B cell (primary cell): ENCODE data around the gene SPHK1. TPM values are rescaled to one million over a fixed set of nuclear protein-coding genes. Genes with fewer than 3 reads are reported as not detected.

Experiments used
- ATAC-seq: fragments of 200-7000 bp; cut with Tn5 transposase; one replicate; pipeline ENCODE4 v1.10.0; 2021; ENCODE audit warnings: low read depth, mild to moderate bottlenecking, moderate number of reproducible peaks, moderate library complexity
- CTCF ChIA-PET: fragments of 350-600 bp; sonication (Branson Sonifier 250); formaldehyde crosslinking; loops from one replicate; lab custom pipeline; 2021; ENCODE audit warnings: antibody characterized with exemption, inconsistent platforms; lab: Charles Lee
- POLR2A ChIA-PET: fragments of 350-600 bp; sonication (Branson Sonifier 250); formaldehyde crosslinking; loops from one replicate; lab custom pipeline; 2021; ENCODE audit warnings: antibody characterized with exemption; lab: Charles Lee
- DNase-seq: peaks from one replicate; pipeline ENCODE4 v3.0.0; 2013
- H2AFZ ChIP-seq: 2 replicates; pipeline ENCODE4 v1.6.1; 2012; ENCODE audit warnings: mild to moderate bottlenecking, low read depth, low read length; ENCODE audit not compliant: insufficient read depth, poor library complexity, severe bottlenecking
- H3K27ac ChIP-seq, 2 donors: 1 replicate in 1 of 2; 2 replicates in 1 of 2; pipeline ENCODE4 v1.5.1; 2012 to 2013; ENCODE audit warnings: low read length in 2 of 2, mild to moderate bottlenecking in 2 of 2, moderate library complexity in 1 of 2
- H3K27me3 ChIP-seq, 4 experiments: fragments of 200-600 bp in 1 of 4; sonication (generic) in 1 of 4; replicated peaks in 1 of 4; 1 replicate in 2 of 4; 2 replicates in 2 of 4; pipeline versions ENCODE4 v1.6.1 to v1.7.0; 2013 to 2016; ENCODE audit warnings: low read length in 3 of 4, mild to moderate bottlenecking in 2 of 4, mixed read lengths in 1 of 4, moderate library complexity in 1 of 4; ENCODE audit not compliant: insufficient read depth in 4 of 4, control insufficient read depth in 3 of 4; ENCODE audit errors: control extremely low read depth in 1 of 4
- H3K36me3 ChIP-seq, 2 experiments: replicated peaks in 1 of 2; 1 replicate in 1 of 2; 2 replicates in 1 of 2; pipeline versions ENCODE4 v1.6.1 to v1.7.1; 2013; ENCODE audit warnings: low read length in 1 of 2; ENCODE audit not compliant: insufficient read depth in 2 of 2, control insufficient read depth in 1 of 2; ENCODE audit errors: control extremely low read depth in 1 of 2, extremely low read depth in 1 of 2
- H3K4me1 ChIP-seq, 2 donors: fragments of 200-600 bp in 1 of 2; sonication (generic) in 1 of 2; 1 replicate in 1 of 2; 2 replicates in 1 of 2; pipeline versions ENCODE4 v1.5.1 to v1.6.1; 2013 to 2017; ENCODE audit warnings: low read length in 2 of 2; ENCODE audit not compliant: control insufficient read depth in 2 of 2, insufficient read depth in 2 of 2
- H3K4me2 ChIP-seq: replicated peaks from 2 replicates; pipeline ENCODE3; 2012; ENCODE audit warnings: mild to moderate bottlenecking, low read depth, low read length; ENCODE audit not compliant: poor library complexity, severe bottlenecking
- H3K4me3 ChIP-seq, 5 experiments: fragments of 200-600 bp in 1 of 5; sonication (generic) in 1 of 5; 1 replicate in 3 of 5; 2 replicates in 2 of 5; pipeline versions ENCODE4 v1.5.1 to v1.7.0; 2011 to 2016; ENCODE audit warnings: low read length in 4 of 5, mild to moderate bottlenecking in 4 of 5, low read depth in 2 of 5, control low read depth in 1 of 5, moderate library complexity in 1 of 5; ENCODE audit not compliant: insufficient read depth in 1 of 5; ENCODE audit errors: control extremely low read depth in 1 of 5, extremely low read depth in 1 of 5
- H3K79me2 ChIP-seq: fragments of 200-600 bp; sonication (generic); one replicate; pipeline ENCODE4 v1.6.0; 2016; ENCODE audit warnings: low read length; ENCODE audit not compliant: control insufficient read depth, insufficient read depth
- H3K9ac ChIP-seq: fragments of 200-600 bp; sonication (generic); 2 replicates; pipeline ENCODE4 v1.6.1; 2017; ENCODE audit warnings: mild to moderate bottlenecking, low read length, moderate library complexity
- H3K9me3 ChIP-seq, 3 donors: one replicate each; pipeline versions ENCODE4 v1.6.1 to v1.7.1; 2013; ENCODE audit warnings: low read length in 2 of 3; ENCODE audit not compliant: control insufficient read depth in 2 of 3, insufficient read depth in 1 of 3; ENCODE audit errors: control extremely low read depth in 1 of 3
- H4K20me1 ChIP-seq: 2 replicates; pipeline ENCODE4 v1.6.0; 2012; ENCODE audit warnings: mild to moderate bottlenecking, low read length; ENCODE audit not compliant: insufficient read depth, control insufficient read depth, poor library complexity, severe bottlenecking
- H3K27ac Mint-ChIP-seq: one replicate; pipeline ENCODE4 v1.8.0; 2021; ENCODE audit warnings: mixed read lengths
- H3K27me3 Mint-ChIP-seq: one replicate; pipeline ENCODE4 v1.8.0; 2021; ENCODE audit warnings: mixed read lengths
- H3K4me1 Mint-ChIP-seq: one replicate; pipeline ENCODE4 v1.8.0; 2021; ENCODE audit warnings: mixed read lengths
- H3K4me3 Mint-ChIP-seq: one replicate; pipeline ENCODE4 v1.8.0; 2021; ENCODE audit warnings: mixed read lengths
- H3K9me3 Mint-ChIP-seq: one replicate; pipeline ENCODE4 v1.8.0; 2022; ENCODE audit warnings: mixed read lengths; ENCODE audit not compliant: insufficient read depth
- EZH2 ChIP-seq: IDR thresholded peaks from 2 replicates; pipeline ENCODE4 v1.6.1; 2012; ENCODE audit warnings: borderline replicate concordance, low read depth, mild to moderate bottlenecking, moderate library complexity, low read length; ENCODE audit not compliant: insufficient read depth, poor library complexity, severe bottlenecking
- WGBS: methylation state at CpG from one replicate; pipeline ENCODE4 v1.1.5; 2013; ENCODE audit warnings: missing lambda C conversion rate; ENCODE audit not compliant: insufficient coverage; 5-methylcytosine and 5-hydroxymethylcytosine counted together
- intact Hi-C: fragments of 100-400 bp; cut with micrococcal nuclease; formaldehyde crosslinking; loops from one replicate; pipeline ENCODE4 v1.10.0; 2022
- polyA plus RNA-seq: library from polyadenylated mRNA; depleted of rRNA; stranded (reverse); fragments of >200 nt; gene quantifications from 2 replicates; pipeline ENCODE4 v1.2.3, GENCODE V29; 2012
- total RNA-seq, 2 donors: library from RNA; stranded (reverse); fragments of 120-200 nt in 1 of 2; gene quantifications; 1 replicate in 1 of 2; 2 replicates in 1 of 2; pipeline versions ENCODE4 v1.2.3 to v1.2.4, GENCODE V29; 2013 to 2022
- TF ChIP-seq, protein P1 (sequence below): fragments of 200-600 bp; IDR thresholded peaks from one replicate; pipeline ENCODE4 v1.8.0; 2022; ENCODE audit warnings: antibody characterized with exemption, mild to moderate bottlenecking

SPHK1 gene
- total and polyA plus RNA-seq, 2 donors (not counting 1 experiment from before 2014, with no cell fraction given) = 1.1 to 2.4 TPM

DNA sequence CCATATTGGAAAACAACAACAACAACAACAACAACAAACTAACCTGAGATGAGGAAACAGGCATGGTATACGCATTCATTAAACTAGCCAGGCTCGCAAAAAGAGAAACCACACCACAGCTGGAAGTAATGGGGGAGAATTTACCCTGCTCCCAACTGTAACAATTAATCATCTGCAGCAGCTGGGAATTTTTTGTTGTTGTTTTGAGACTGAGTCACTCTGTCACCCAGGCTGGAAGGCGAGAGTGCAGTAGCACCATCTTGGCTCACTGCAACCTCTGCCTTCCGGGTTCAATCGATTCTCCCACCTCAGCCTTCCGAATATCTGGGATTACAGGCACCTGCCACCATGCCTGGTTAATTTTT is 47.0 kb upstream of the SPHK1 start:
- H3K4me1 Mint-ChIP-seq = peaks cover 2% of the 10 kb centered on the region
- peaks cover 26% of the 10 kb centered on the region for H3K79me2 ChIP-seq
- H3K4me3 ChIP-seq = no peak overlapping the region
- H3K27ac ChIP-seq = no peak overlapping the region
- H3K4me2 ChIP-seq = no peak overlapping the region
- ChIA-PET CTCF (interaction anchor here (0.6 to 1.2 kb wide), 4 partner anchors 21 to 737 kb away, joined by 3 to 4 read pairs (median 3); no protein-coding TSS in a partner anchor), POLR2A (no interaction called here)
- H3K27me3 Mint-ChIP-seq = no peaks in the 10 kb centered on the region
- H3K4me1 ChIP-seq = no peaks in the 10 kb centered on the region
- no peaks in the 10 kb centered on the region for H3K27me3 ChIP-seq
- peaks cover 0 to 1% of the 10 kb centered on the region in 2 experiments for H3K36me3 ChIP-seq
- no peaks in the 10 kb centered on the region for H4K20me1 ChIP-seq
- no peak overlapping the region for H3K4me3 Mint-ChIP-seq
- no peak for DNase-seq
- no peak overlapping the region for H3K9ac ChIP-seq
- intact Hi-C loops = no loop called here
- no peak overlapping the region for H3K27ac Mint-ChIP-seq
- TF ChIP-seq, protein P1, sequence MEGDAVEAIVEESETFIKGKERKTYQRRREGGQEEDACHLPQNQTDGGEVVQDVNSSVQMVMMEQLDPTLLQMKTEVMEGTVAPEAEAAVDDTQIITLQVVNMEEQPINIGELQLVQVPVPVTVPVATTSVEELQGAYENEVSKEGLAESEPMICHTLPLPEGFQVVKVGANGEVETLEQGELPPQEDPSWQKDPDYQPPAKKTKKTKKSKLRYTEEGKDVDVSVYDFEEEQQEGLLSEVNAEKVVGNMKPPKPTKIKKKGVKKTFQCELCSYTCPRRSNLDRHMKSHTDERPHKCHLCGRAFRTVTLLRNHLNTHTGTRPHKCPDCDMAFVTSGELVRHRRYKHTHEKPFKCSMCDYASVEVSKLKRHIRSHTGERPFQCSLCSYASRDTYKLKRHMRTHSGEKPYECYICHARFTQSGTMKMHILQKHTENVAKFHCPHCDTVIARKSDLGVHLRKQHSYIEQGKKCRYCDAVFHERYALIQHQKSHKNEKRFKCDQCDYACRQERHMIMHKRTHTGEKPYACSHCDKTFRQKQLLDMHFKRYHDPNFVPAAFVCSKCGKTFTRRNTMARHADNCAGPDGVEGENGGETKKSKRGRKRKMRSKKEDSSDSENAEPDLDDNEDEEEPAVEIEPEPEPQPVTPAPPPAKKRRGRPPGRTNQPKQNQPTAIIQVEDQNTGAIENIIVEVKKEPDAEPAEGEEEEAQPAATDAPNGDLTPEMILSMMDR = no peak
- no peak for TF ChIP-seq EZH2
- H2AFZ ChIP-seq = no peak overlapping the region
- H3K9me3 Mint-ChIP-seq = no peaks in the 10 kb centered on the region
- WGBS = 96% methylated on average over 3 of the region's 6 CpGs
- no peaks in the 10 kb centered on the region for H3K9me3 ChIP-seq
- no peak for ATAC-seq

DNA sequence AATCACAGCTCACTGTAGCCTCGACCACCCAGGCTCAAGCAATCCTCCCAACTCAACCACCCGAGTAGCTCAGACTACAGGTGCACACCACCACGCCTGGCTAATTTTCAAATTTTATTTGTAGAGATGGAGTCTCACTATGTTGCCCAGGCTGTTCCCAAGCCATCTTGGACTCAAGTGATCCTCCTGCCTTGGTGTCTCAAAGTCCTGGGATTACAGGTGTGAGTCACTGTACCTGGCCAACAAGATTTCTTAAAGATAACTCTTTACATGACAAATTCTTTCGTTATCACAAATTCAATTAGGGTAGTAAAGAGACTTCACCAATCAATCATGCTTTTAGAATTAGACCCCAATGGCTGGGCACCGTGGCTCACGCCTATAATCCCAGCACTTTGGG is 43.1 kb upstream of the SPHK1 start:
- Mint-ChIP-seq H3K27ac (no peak overlapping the region), H3K4me3 (no peak overlapping the region), H3K4me1 (peaks cover 2% of the 10 kb centered on the region), H3K27me3 (no peaks in the 10 kb centered on the region), H3K9me3 (no peaks in the 10 kb centered on the region)
- Histone ChIP-seq H3K9ac (no peak overlapping the region), H4K20me1 (no peaks in the 10 kb centered on the region), H3K27me3 (no peaks in the 10 kb centered on the region), H3K4me1 (no peaks in the 10 kb centered on the region), H3K4me2 (no peak overlapping the region), H2AFZ (no peak overlapping the region), H3K36me3 (peaks cover 6 to 7% of the 10 kb centered on the region in 2 experiments), H3K79me2 (peaks cover 15% of the 10 kb centered on the region), H3K27ac (no peak overlapping the region), H3K4me3 (no peak overlapping the region), H3K9me3 (no peaks in the 10 kb centered on the region)
- TF ChIP-seq, protein P1 = no peak
- 100% methylated on average over 1 of the region's 6 CpGs for WGBS
- no peak for ATAC-seq
- intact Hi-C loops = no loop called here
- POLR2A ChIA-PET = interaction anchor here (0.7 kb wide), 1 partner anchor 12 kb away, joined by 7 read pairs; no protein-coding TSS in a partner anchor
- DNase-seq = no peak
- CTCF ChIA-PET = interaction anchor here (0.6 to 1.0 kb wide), 3 partner anchors 57 to 335 kb away, joined by 3 to 5 read pairs (median 4); no protein-coding TSS in a partner anchor
